CD14-positive monocyte (primary cell): ENCODE results near the gene FNIP1. TPM values are rescaled to one million over a fixed set of nuclear protein-coding genes. Genes with fewer than 3 reads are reported as not detected.

Experiments
- DNase-seq, 3 donors: peaks; one replicate each; pipeline ENCODE4 v3.0.0-alpha.2; 2011 to 2022
- H2AFZ ChIP-seq: 2 replicates; pipeline ENCODE4 v1.6.0; 2012; ENCODE audit warnings: mild to moderate bottlenecking, low read depth, low read length, inconsistent platforms; ENCODE audit not compliant: insufficient read depth, poor library complexity, severe bottlenecking
- H3K27ac ChIP-seq, 2 donors: 1 replicate in 1 of 2; 2 replicates in 1 of 2; pipeline ENCODE4 v1.5.1; 2012 to 2013; ENCODE audit warnings: low read length in 2 of 2, control low read depth in 1 of 2, inconsistent platforms in 1 of 2, low read depth in 1 of 2, mild to moderate bottlenecking in 1 of 2
- H3K27me3 ChIP-seq, 2 donors: one replicate each; pipeline versions ENCODE4 v1.6.0 to v1.6.1; 2011 to 2013; ENCODE audit warnings: low read length in 2 of 2; ENCODE audit not compliant: control insufficient read depth in 2 of 2, insufficient read depth in 2 of 2
- H3K36me3 ChIP-seq, 2 donors: replicated peaks in 1 of 2; 1 replicate in 1 of 2; 2 replicates in 1 of 2; pipeline versions ENCODE4 v1.5.1 to v1.6.1; 2012 to 2013; ENCODE audit warnings: low read length in 2 of 2, control low read depth in 1 of 2, inconsistent platforms in 1 of 2, mild to moderate bottlenecking in 1 of 2; ENCODE audit not compliant: insufficient read depth in 2 of 2, control insufficient read depth in 1 of 2
- H3K4me1 ChIP-seq, 2 donors: 1 replicate in 1 of 2; 2 replicates in 1 of 2; pipeline versions ENCODE4 v1.5.1 to v1.6.1; 2012 to 2013; ENCODE audit warnings: low read length in 2 of 2, control low read depth in 1 of 2, inconsistent platforms in 1 of 2, mild to moderate bottlenecking in 1 of 2, moderate library complexity in 1 of 2; ENCODE audit not compliant: insufficient read depth in 2 of 2, control insufficient read depth in 1 of 2
- H3K4me2 ChIP-seq: replicated peaks from 2 replicates; pipeline ENCODE3; 2012; ENCODE audit warnings: low read length, moderate library complexity, mild to moderate bottlenecking; ENCODE audit not compliant: poor library complexity, severe bottlenecking; ENCODE audit errors: extremely low read depth
- H3K4me3 ChIP-seq, 3 experiments: fragments of 200-600 bp in 1 of 3; sonication (generic) in 1 of 3; replicated peaks in 1 of 3; 1 replicate in 2 of 3; 2 replicates in 1 of 3; pipeline ENCODE4 v1.5.1; 2011 to 2013; ENCODE audit warnings: low read length in 3 of 3, mild to moderate bottlenecking in 3 of 3, control low read depth in 2 of 3, low read depth in 2 of 3, inconsistent platforms in 1 of 3, moderate library complexity in 1 of 3
- H3K79me2 ChIP-seq: 2 replicates; pipeline ENCODE4 v1.6.0; 2012; ENCODE audit warnings: mild to moderate bottlenecking, control low read depth, inconsistent platforms, low read length, moderate library complexity; ENCODE audit not compliant: insufficient read depth
- H3K9ac ChIP-seq: 2 replicates; pipeline ENCODE4 v1.6.0; 2017; ENCODE audit warnings: low read length, mild to moderate bottlenecking; ENCODE audit not compliant: insufficient read depth, poor library complexity, severe bottlenecking
- H3K9me3 ChIP-seq, 2 donors: replicated peaks in 1 of 2; 1 replicate in 1 of 2; 2 replicates in 1 of 2; pipeline versions ENCODE4 v1.5.1 to v1.6.1; 2012 to 2013; ENCODE audit warnings: low read length in 2 of 2, control low read depth in 1 of 2; ENCODE audit not compliant: control insufficient read depth in 1 of 2, insufficient read depth in 1 of 2
- H4K20me1 ChIP-seq: 2 replicates; pipeline ENCODE4 v1.6.0; 2012; ENCODE audit warnings: mild to moderate bottlenecking, low read length, control low read depth, moderate library complexity; ENCODE audit not compliant: insufficient read depth
- H3K27ac Mint-ChIP-seq, 7 donors: one replicate each; pipeline ENCODE4 v1.8.0; 2020; ENCODE audit warnings: mild to moderate bottlenecking in 7 of 7, mixed read lengths in 7 of 7, moderate library complexity in 6 of 7, inconsistent platforms in 2 of 7
- H3K27me3 Mint-ChIP-seq, 3 donors: one replicate each; pipeline ENCODE4 v1.8.0; 2021 to 2022; ENCODE audit warnings: low read depth in 3 of 3, mild to moderate bottlenecking in 3 of 3, mixed read lengths in 3 of 3, moderate library complexity in 3 of 3, inconsistent platforms in 1 of 3
- H3K36me3 Mint-ChIP-seq, 2 donors: one replicate each; pipeline ENCODE4 v1.8.0; 2020; ENCODE audit warnings: mixed read lengths in 2 of 2, inconsistent platforms in 1 of 2, mild to moderate bottlenecking in 1 of 2
- H3K4me1 Mint-ChIP-seq: one replicate; pipeline ENCODE4 v1.8.0; 2020; ENCODE audit warnings: mild to moderate bottlenecking, mixed read lengths
- H3K4me3 Mint-ChIP-seq, 2 donors: one replicate each; pipeline ENCODE4 v1.8.0; 2020; ENCODE audit warnings: mild to moderate bottlenecking in 2 of 2, mixed read lengths in 2 of 2, moderate library complexity in 1 of 2
- H3K9me3 Mint-ChIP-seq, 7 donors: one replicate each; pipeline ENCODE4 v1.8.0; 2020 to 2022; ENCODE audit warnings: mixed read lengths in 7 of 7, mild to moderate bottlenecking in 6 of 7, moderate library complexity in 6 of 7, inconsistent platforms in 2 of 7
- CTCF ChIP-seq: fragments of 200-600 bp; IDR thresholded peaks from one replicate; pipeline ENCODE4 v1.8.0; 2022; ENCODE audit warnings: antibody characterized with exemption, mild to moderate bottlenecking
- WGBS: methylation state at CpG from one replicate; pipeline ENCODE4 v1.1.5; 2013; ENCODE audit warnings: missing lambda C conversion rate; ENCODE audit not compliant: insufficient coverage; 5-methylcytosine and 5-hydroxymethylcytosine counted together
- intact Hi-C, 2 donors: fragments of 100-400 bp; cut with micrococcal nuclease; formaldehyde crosslinking; loops; one replicate each; pipeline versions ENCODE4 v1.15.0 to v1.15.1; 2023
- polyA plus RNA-seq, 3 donors: library from polyadenylated mRNA; depleted of rRNA in 1 of 3; unstranded in 2 of 3; stranded (reverse) in 1 of 3; fragments of 300-500 nt in 2 of 3; fragments of >200 nt in 1 of 3; fragmentation: Illumina TruSeq in 2 of 3; gene quantifications; 1 replicate in 2 of 3; 2 replicates in 1 of 3; pipeline ENCODE4 v1.2.3, GENCODE V29; 2012 to 2021

FNIP1 gene
- polyA plus RNA-seq, 3 donors: 13.6 to 17.3 (median 16.3) TPM

GRCh38 chr5:131605086-131605485 lies 191.7 kb downstream of the FNIP1 start:
- Histone ChIP-seq H3K27me3 (no peaks in the 10 kb centered on the region), H3K4me2 (no peak overlapping the region), H2AFZ (no peak overlapping the region), H3K4me3 (no peak overlapping the region), H3K9me3 (no peaks in the 10 kb centered on the region), H3K4me1 (no peaks in the 10 kb centered on the region), H3K36me3 (peaks cover 6 to 15% of the 10 kb centered on the region in 2 donors), H3K27ac (no peak overlapping the region), H4K20me1 (peaks cover 42% of the 10 kb centered on the region), H3K79me2 (peaks cover 56% of the 10 kb centered on the region), H3K9ac (no peak overlapping the region)
- H3K36me3 Mint-ChIP-seq: peaks cover 21 to 24% of the 10 kb centered on the region in 2 donors
- no peaks in the 10 kb centered on the region for H3K27me3 Mint-ChIP-seq
- DNase-seq: no peak
- no CpG with 5 or more reads among the region's 2 CpGs for WGBS
- H3K4me1 Mint-ChIP-seq: peaks cover 12% of the 10 kb centered on the region
- no peak overlapping the region for H3K4me3 Mint-ChIP-seq
- intact Hi-C loops: no loop called here
- TF ChIP-seq CTCF: no peak
- peaks cover 0 to 1% (median 0%) of the 10 kb centered on the region in 7 donors for H3K9me3 Mint-ChIP-seq
- peak overlapping the region in 1 of 7 donors; percentile 20 for H3K27ac Mint-ChIP-seq

GRCh38 chr5:131595088-131596033 lies 201.5 kb downstream of the FNIP1 start:
- Histone ChIP-seq H3K27me3 (no peaks in the 10 kb centered on the region), H4K20me1 (no peaks in the 10 kb centered on the region), H3K9me3 (no peaks in the 10 kb centered on the region), H2AFZ (no peak overlapping the region), H3K9ac (no peak overlapping the region), H3K4me2 (no peak overlapping the region), H3K27ac (peak overlapping the region in 1 of 2 donors; percentile 18), H3K79me2 (peaks cover 6% of the 10 kb centered on the region), H3K4me3 (no peak overlapping the region), H3K36me3 (peaks cover 2 to 20% of the 10 kb centered on the region in 2 donors), H3K4me1 (peaks cover 0 to 3% of the 10 kb centered on the region in 2 donors)
- H3K27ac Mint-ChIP-seq: peak overlapping the region in 6 of 7 donors; percentile 19 to 74 (median 38)
- peaks cover 11% of the 10 kb centered on the region for H3K4me1 Mint-ChIP-seq
- no peak for DNase-seq
- WGBS: 57% methylated on average over 3 of the region's 8 CpGs
- no peak for TF ChIP-seq CTCF
- no peaks in the 10 kb centered on the region for H3K27me3 Mint-ChIP-seq
- no peak overlapping the region for H3K4me3 Mint-ChIP-seq
- peaks cover 41 to 44% of the 10 kb centered on the region in 2 donors for H3K36me3 Mint-ChIP-seq
- intact Hi-C loops: no loop called here
- peaks cover 0 to 7% (median 0%) of the 10 kb centered on the region in 7 donors for H3K9me3 Mint-ChIP-seq
